Lower leg skin (tissue), 3 donors: ENCODE measurements around the gene OR5AS1.
"Not testable (repeated sequence)": the region's sequence is repeated elsewhere in the genome, so short reads cannot be mapped to it uniquely, and the experiment has no call there.

Source experiments
- POLR2A ChIP-seq, 2 donors: fragments of 450-650 bp; IDR thresholded peaks; one replicate each; pipeline ENCODE4 v1.6.1; 2016 to 2017; ENCODE audit warnings: antibody characterized with exemption in 2 of 2, mild to moderate bottlenecking in 1 of 2, moderate library complexity in 1 of 2
- TF ChIP-seq, protein P1 (sequence below), 3 donors: fragments of 450-650 bp; IDR thresholded peaks; one replicate each; pipeline ENCODE4 v1.5.1; 2016; ENCODE audit warnings: antibody characterized with exemption in 3 of 3, mild to moderate bottlenecking in 3 of 3, moderate library complexity in 2 of 3

DNA sequence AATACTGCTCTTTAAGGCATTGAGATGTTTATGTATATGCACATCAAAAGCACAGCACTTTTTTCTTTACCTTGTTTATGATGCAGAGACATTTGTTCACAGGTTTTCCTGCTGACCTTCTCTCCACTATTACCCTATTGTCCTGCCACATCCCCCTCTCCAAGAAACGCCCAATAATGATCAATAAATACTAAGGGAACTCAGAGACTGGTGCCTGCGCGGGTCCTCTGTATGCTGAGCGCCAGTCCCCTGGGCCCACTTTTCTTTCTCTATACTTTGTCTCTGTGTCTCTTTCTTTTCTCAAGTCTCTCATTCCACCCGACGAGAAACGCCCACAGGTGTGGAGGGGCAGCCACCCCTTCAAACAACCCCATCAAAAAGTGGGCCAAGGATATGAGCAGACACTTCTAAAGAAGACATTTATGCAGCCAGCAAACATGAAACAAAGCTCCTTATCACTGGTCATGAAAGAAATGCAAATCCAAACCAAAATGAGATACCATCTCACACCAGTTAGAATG is 30.9 kb downstream of the OR5AS1 start:
- TF ChIP-seq, protein P1, sequence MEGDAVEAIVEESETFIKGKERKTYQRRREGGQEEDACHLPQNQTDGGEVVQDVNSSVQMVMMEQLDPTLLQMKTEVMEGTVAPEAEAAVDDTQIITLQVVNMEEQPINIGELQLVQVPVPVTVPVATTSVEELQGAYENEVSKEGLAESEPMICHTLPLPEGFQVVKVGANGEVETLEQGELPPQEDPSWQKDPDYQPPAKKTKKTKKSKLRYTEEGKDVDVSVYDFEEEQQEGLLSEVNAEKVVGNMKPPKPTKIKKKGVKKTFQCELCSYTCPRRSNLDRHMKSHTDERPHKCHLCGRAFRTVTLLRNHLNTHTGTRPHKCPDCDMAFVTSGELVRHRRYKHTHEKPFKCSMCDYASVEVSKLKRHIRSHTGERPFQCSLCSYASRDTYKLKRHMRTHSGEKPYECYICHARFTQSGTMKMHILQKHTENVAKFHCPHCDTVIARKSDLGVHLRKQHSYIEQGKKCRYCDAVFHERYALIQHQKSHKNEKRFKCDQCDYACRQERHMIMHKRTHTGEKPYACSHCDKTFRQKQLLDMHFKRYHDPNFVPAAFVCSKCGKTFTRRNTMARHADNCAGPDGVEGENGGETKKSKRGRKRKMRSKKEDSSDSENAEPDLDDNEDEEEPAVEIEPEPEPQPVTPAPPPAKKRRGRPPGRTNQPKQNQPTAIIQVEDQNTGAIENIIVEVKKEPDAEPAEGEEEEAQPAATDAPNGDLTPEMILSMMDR (IDR thresholded peaks at IDR 0.05) = not testable (repeated sequence)
- TF ChIP-seq POLR2A (IDR thresholded peaks at IDR 0.05) = not testable (repeated sequence)
